HEK293 (cell line): ENCODE data around the gene PRRT2.
A peak's percentile ranks its signal among the peaks of the same experiment; 100 is the strongest.

ENCODE experiments used
- KLF7 ChIP-seq: fragments of 450-650 bp; formaldehyde crosslinking; IDR thresholded peaks from 2 replicates; pipeline ENCODE4 v1.5.1; 2016; ENCODE audit warnings: missing biosample characterization, missing genetic modification characterization, borderline replicate concordance
- MYNN ChIP-seq: fragments of 450-650 bp; formaldehyde crosslinking; IDR thresholded peaks from 2 replicates; pipeline ENCODE4 v1.5.1; 2016; ENCODE audit warnings: missing biosample characterization, missing genetic modification characterization, borderline replicate concordance
- SETDB1 ChIP-seq: IDR thresholded peaks from one replicate; pipeline ENCODE4 v1.6.1; 2017; ENCODE audit warnings: mild to moderate bottlenecking, low read length, moderate library complexity, mixed read lengths; ENCODE audit not compliant: insufficient read length
- ZBTB8A ChIP-seq: fragments of 450-650 bp; formaldehyde crosslinking; IDR thresholded peaks from 2 replicates; pipeline ENCODE4 v1.5.1; 2016; ENCODE audit warnings: missing biosample characterization, missing genetic modification characterization
- ZFHX2 ChIP-seq: fragments of 450-650 bp; formaldehyde crosslinking; conservative IDR thresholded peaks from 2 replicates; pipeline ENCODE4 v1.5.1; 2016; ENCODE audit warnings: missing biosample characterization, missing genetic modification characterization
- ZNF174 ChIP-seq: fragments of 450-650 bp; formaldehyde crosslinking; IDR thresholded peaks from 2 replicates; pipeline ENCODE4 v1.5.0; 2017; ENCODE audit warnings: missing biosample characterization, mild to moderate bottlenecking, missing genetic modification characterization
- ZNF184 ChIP-seq: fragments of 450-650 bp; IDR thresholded peaks from 2 replicates; pipeline ENCODE4 v1.5.1; 2018; ENCODE audit warnings: missing biosample characterization, mild to moderate bottlenecking, missing genetic modification characterization
- ZNF202 ChIP-seq: fragments of 450-650 bp; formaldehyde crosslinking; IDR thresholded peaks from 2 replicates; pipeline ENCODE4 v1.5.1; 2016; ENCODE audit warnings: missing biosample characterization, missing genetic modification characterization, borderline replicate concordance
- ZNF221 ChIP-seq: fragments of 450-650 bp; formaldehyde crosslinking; IDR thresholded peaks from 2 replicates; pipeline ENCODE4 v1.5.1; 2017; ENCODE audit warnings: missing biosample characterization, missing genetic modification characterization, borderline replicate concordance
- ZNF274 ChIP-seq, 2 experiments: fragments of 200-500 bp in 1 of 2; fragments of 450-650 bp in 1 of 2; sonication (Bioruptor generic) in 1 of 2; formaldehyde crosslinking in 1 of 2; IDR thresholded peaks; 2 replicates each; pipeline versions ENCODE4 v1.5.1 to v1.6.1; 2014 to 2016; ENCODE audit warnings: borderline replicate concordance in 1 of 2, inconsistent platforms in 1 of 2, low read length in 1 of 2, missing biosample characterization in 1 of 2, missing genetic modification characterization in 1 of 2
- ZNF350 ChIP-seq: fragments of 450-650 bp; formaldehyde crosslinking; IDR thresholded peaks from 2 replicates; pipeline ENCODE4 v1.5.0; 2017; ENCODE audit warnings: missing biosample characterization, mild to moderate bottlenecking, missing genetic modification characterization
- ZNF433 ChIP-seq: fragments of 450-650 bp; formaldehyde crosslinking; IDR thresholded peaks from 2 replicates; pipeline ENCODE4 v1.5.1; 2016; ENCODE audit warnings: missing biosample characterization, missing genetic modification characterization, low read depth
- ZNF529 ChIP-seq: fragments of 450-650 bp; formaldehyde crosslinking; IDR thresholded peaks from 2 replicates; pipeline ENCODE4 v1.5.1; 2017; ENCODE audit warnings: missing genetic modification characterization, missing biosample characterization; ENCODE audit not compliant: insufficient replicate concordance
- ZNF555 ChIP-seq: fragments of 450-650 bp; formaldehyde crosslinking; conservative IDR thresholded peaks from 2 replicates; pipeline ENCODE4 v1.5.1; 2017; ENCODE audit warnings: missing biosample characterization, mild to moderate bottlenecking, missing genetic modification characterization, inconsistent platforms
- ZNF558 ChIP-seq: fragments of 450-650 bp; formaldehyde crosslinking; IDR thresholded peaks from 2 replicates; pipeline ENCODE4 v1.5.1; 2016; ENCODE audit warnings: missing biosample characterization, missing genetic modification characterization
- ZNF623 ChIP-seq: fragments of 450-650 bp; formaldehyde crosslinking; IDR thresholded peaks from 2 replicates; pipeline ENCODE4 v1.5.1; 2016; ENCODE audit warnings: missing biosample characterization, missing genetic modification characterization
- ZNF629 ChIP-seq: fragments of 450-650 bp; formaldehyde crosslinking; IDR thresholded peaks from 2 replicates; pipeline ENCODE4 v1.5.1; 2017; ENCODE audit warnings: missing biosample characterization, missing genetic modification characterization
- ZNF776 ChIP-seq: fragments of 450-650 bp; formaldehyde crosslinking; IDR thresholded peaks from 2 replicates; pipeline ENCODE4 v1.5.0; 2017; ENCODE audit warnings: missing biosample characterization, missing genetic modification characterization, borderline replicate concordance
- ZNF837 ChIP-seq: fragments of 450-650 bp; formaldehyde crosslinking; IDR thresholded peaks from 2 replicates; pipeline ENCODE4 v1.5.1; 2016; ENCODE audit warnings: missing biosample characterization, missing genetic modification characterization
- ZNF843 ChIP-seq: fragments of 450-650 bp; formaldehyde crosslinking; IDR thresholded peaks from 2 replicates; pipeline ENCODE4 v1.5.1; 2016; ENCODE audit warnings: missing biosample characterization, missing genetic modification characterization
- ZXDB ChIP-seq: fragments of 450-650 bp; formaldehyde crosslinking; IDR thresholded peaks from 2 replicates; pipeline ENCODE4 v1.5.1; 2016; ENCODE audit warnings: missing biosample characterization, missing genetic modification characterization
- TF ChIP-seq, protein P1 (sequence below): fragments of 450-650 bp; formaldehyde crosslinking; IDR thresholded peaks from 2 replicates; pipeline ENCODE4; 2016; ENCODE audit warnings: missing biosample characterization, missing genetic modification characterization
- TF ChIP-seq, protein P2 (sequence below): fragments of 450-650 bp; formaldehyde crosslinking; IDR thresholded peaks from 2 replicates; pipeline ENCODE4 v1.5.1; 2016; ENCODE audit warnings: missing biosample characterization, missing genetic modification characterization, low read depth
- TF ChIP-seq, protein P3 (sequence below): fragments of 450-650 bp; formaldehyde crosslinking; IDR thresholded peaks from 2 replicates; pipeline ENCODE4 v1.5.1; 2017; ENCODE audit warnings: missing biosample characterization, missing genetic modification characterization
- TF ChIP-seq, protein P4 (sequence below): fragments of 450-650 bp; IDR thresholded peaks from 2 replicates; pipeline ENCODE4 v1.5.1; 2018; ENCODE audit warnings: missing biosample characterization, missing genetic modification characterization
- TF ChIP-seq, protein P5 (sequence below): fragments of 450-650 bp; formaldehyde crosslinking; IDR thresholded peaks from 2 replicates; pipeline ENCODE4 v1.5.1; 2017; ENCODE audit warnings: missing biosample characterization, missing genetic modification characterization
- TF ChIP-seq, protein P6 (sequence below): fragments of 450-650 bp; formaldehyde crosslinking; IDR thresholded peaks from 2 replicates; pipeline ENCODE4 v1.5.1; 2016; ENCODE audit warnings: missing biosample characterization, missing genetic modification characterization

Gene PRRT2

DNA sequence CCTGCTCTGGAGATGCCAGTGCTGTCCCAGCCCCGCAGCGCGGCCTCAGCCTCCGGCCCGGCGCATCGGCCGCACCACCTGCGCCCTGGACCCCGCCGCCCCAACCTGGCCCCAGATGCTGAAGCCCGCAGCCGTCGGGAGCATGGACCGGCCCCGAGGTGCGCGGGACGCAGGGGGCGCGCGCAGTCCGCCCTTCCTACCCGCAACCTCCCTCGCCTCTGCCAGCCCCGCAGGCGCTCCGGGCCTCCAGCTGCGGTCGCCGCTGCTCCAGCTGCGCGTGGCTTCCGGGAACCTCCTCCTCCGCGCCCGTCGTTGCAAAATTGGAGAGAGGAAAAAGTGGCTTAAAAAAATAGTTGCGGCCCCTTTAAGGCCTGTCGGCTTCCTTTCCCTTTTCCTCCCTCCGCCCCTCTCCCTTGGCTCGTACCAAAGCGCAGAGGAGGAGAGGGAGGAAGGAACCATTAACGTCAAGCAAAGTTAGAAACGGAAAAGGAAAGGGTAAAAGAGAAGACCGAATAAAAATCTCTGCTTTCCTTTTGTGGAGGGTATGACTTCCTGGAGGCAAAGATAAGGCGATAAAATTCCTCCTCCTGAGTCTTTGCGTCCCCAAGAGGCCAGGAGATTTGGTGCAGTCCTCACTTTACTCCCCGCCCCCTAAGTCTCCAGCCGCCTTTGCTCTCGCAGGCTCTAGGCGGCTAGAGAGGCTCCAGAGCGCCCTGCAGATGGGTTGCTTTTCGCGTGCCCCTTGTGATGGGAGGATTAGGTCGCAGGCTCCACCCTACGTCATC lies 51.1 kb downstream of the PRRT2 start, which contains the start of gene CDIPT (continued):
- TF ChIP-seq ZNF174 (tag by site-specific recombination) (peak; percentile 80; the same call in 1 of the 2 replicates), ZBTB8A (tag by site-specific recombination) (peak; percentile 82), ZNF350 (tag by site-specific recombination) (no peak), ZNF433 (no peak), ZFHX2 (tag by site-specific recombination) (peak; percentile 47), MYNN (tag by site-specific recombination) (no peak), ZNF184 (tag by site-specific recombination) (peak; percentile 28), ZNF837 (tag by site-specific recombination) (no peak), ZNF558 (tag by site-specific recombination) (peak; percentile 81), ZNF529 (no peak), ZNF555 (tag by site-specific recombination) (no peak), ZNF776 (no peak), SETDB1 (peak; percentile 64), ZNF629 (tag by site-specific recombination) (peak; percentile 93), ZNF274 (IDR thresholded peaks at IDR 0.05; ENCODE audit: low read length) (no peak), ZNF274 (tag by site-specific recombination; IDR thresholded peaks at IDR 0.05; ENCODE audit: borderline replicate concordance) (no peak), ZXDB (peak; percentile 91), ZNF221 (tag by site-specific recombination) (no peak), ZNF623 (tag by site-specific recombination) (peak; percentile 37; the same call in 1 of the 2 replicates), ZNF843 (tag by site-specific recombination) (0 out of 2 replicates have a peak, but pooled peaks have one; percentile 49), ZNF202 (tag by site-specific recombination) (no peak), KLF7 (peak; percentile 78)
- TF ChIP-seq, protein P1, sequence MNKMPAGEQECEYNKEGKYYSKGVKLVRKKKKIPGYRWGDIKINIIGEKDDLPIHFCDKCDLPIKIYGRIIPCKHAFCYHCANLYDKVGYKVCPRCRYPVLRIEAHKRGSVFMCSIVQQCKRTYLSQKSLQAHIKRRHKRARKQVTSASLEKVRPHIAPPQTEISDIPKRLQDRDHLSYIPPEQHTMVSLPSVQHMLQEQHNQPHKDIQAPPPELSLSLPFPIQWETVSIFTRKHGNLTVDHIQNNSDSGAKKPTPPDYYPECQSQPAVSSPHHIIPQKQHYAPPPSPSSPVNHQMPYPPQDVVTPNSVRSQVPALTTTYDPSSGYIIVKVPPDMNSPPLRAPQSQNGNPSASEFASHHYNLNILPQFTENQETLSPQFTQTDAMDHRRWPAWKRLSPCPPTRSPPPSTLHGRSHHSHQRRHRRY (tag by site-specific recombination), result no peak
- TF ChIP-seq, protein P2, sequence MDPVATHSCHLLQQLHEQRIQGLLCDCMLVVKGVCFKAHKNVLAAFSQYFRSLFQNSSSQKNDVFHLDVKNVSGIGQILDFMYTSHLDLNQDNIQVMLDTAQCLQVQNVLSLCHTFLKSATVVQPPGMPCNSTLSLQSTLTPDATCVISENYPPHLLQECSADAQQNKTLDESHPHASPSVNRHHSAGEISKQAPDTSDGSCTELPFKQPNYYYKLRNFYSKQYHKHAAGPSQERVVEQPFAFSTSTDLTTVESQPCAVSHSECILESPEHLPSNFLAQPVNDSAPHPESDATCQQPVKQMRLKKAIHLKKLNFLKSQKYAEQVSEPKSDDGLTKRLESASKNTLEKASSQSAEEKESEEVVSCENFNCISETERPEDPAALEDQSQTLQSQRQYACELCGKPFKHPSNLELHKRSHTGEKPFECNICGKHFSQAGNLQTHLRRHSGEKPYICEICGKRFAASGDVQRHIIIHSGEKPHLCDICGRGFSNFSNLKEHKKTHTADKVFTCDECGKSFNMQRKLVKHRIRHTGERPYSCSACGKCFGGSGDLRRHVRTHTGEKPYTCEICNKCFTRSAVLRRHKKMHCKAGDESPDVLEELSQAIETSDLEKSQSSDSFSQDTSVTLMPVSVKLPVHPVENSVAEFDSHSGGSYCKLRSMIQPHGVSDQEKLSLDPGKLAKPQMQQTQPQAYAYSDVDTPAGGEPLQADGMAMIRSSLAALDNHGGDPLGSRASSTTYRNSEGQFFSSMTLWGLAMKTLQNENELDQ (tag by site-specific recombination), result no peak
- TF ChIP-seq, protein P3, sequence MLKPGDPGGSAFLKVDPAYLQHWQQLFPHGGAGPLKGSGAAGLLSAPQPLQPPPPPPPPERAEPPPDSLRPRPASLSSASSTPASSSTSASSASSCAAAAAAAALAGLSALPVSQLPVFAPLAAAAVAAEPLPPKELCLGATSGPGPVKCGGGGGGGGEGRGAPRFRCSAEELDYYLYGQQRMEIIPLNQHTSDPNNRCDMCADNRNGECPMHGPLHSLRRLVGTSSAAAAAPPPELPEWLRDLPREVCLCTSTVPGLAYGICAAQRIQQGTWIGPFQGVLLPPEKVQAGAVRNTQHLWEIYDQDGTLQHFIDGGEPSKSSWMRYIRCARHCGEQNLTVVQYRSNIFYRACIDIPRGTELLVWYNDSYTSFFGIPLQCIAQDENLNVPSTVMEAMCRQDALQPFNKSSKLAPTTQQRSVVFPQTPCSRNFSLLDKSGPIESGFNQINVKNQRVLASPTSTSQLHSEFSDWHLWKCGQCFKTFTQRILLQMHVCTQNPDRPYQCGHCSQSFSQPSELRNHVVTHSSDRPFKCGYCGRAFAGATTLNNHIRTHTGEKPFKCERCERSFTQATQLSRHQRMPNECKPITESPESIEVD, result no peak; the same call in 1 of the 2 replicates
- TF ChIP-seq, protein P4, sequence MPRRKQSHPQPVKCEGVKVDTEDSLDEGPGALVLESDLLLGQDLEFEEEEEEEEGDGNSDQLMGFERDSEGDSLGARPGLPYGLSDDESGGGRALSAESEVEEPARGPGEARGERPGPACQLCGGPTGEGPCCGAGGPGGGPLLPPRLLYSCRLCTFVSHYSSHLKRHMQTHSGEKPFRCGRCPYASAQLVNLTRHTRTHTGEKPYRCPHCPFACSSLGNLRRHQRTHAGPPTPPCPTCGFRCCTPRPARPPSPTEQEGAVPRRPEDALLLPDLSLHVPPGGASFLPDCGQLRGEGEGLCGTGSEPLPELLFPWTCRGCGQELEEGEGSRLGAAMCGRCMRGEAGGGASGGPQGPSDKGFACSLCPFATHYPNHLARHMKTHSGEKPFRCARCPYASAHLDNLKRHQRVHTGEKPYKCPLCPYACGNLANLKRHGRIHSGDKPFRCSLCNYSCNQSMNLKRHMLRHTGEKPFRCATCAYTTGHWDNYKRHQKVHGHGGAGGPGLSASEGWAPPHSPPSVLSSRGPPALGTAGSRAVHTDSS (tag by site-specific recombination), result 0 out of 2 replicates have a peak, but pooled peaks have one; percentile 1
- TF ChIP-seq, protein P5, sequence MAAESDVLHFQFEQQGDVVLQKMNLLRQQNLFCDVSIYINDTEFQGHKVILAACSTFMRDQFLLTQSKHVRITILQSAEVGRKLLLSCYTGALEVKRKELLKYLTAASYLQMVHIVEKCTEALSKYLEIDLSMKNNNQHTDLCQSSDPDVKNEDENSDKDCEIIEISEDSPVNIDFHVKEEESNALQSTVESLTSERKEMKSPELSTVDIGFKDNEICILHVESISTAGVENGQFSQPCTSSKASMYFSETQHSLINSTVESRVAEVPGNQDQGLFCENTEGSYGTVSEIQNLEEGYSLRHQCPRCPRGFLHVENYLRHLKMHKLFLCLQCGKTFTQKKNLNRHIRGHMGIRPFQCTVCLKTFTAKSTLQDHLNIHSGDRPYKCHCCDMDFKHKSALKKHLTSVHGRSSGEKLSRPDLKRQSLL (tag by site-specific recombination), result no peak; the same call in 1 of the 2 replicates
- TF ChIP-seq, protein P6, sequence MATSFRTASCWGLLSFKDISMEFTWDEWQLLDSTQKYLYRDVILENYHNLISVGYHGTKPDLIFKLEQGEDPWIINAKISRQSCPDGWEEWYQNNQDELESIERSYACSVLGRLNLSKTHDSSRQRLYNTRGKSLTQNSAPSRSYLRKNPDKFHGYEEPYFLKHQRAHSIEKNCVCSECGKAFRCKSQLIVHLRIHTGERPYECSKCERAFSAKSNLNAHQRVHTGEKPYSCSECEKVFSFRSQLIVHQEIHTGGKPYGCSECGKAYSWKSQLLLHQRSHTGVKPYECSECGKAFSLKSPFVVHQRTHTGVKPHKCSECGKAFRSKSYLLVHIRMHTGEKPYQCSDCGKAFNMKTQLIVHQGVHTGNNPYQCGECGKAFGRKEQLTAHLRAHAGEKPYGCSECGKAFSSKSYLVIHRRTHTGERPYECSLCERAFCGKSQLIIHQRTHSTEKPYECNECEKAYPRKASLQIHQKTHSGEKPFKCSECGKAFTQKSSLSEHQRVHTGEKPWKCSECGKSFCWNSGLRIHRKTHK (tag by site-specific recombination), result no peak
